OCI-LY1 (cell line): ENCODE results near the gene COX6A1.

ENCODE experiments used
- EZH2 ChIP-seq: fragments of 200-600 bp; sonication (generic), shearing (Covaris generic); IDR thresholded peaks from 2 replicates; pipeline ENCODE4 v1.8.0; 2017; ENCODE audit warnings: borderline replicate concordance, mixed run types, mild to moderate bottlenecking, antibody characterized with exemption, low read length, moderate library complexity, mixed read lengths
- TF ChIP-seq, protein P1 (sequence below): fragments of 200-600 bp; sonication (generic), shearing (Covaris generic); IDR thresholded peaks from 2 replicates; pipeline ENCODE4 v1.5.1; 2017; ENCODE audit warnings: mild to moderate bottlenecking, antibody characterized with exemption, low read length, moderate library complexity, mixed read lengths

DNA sequence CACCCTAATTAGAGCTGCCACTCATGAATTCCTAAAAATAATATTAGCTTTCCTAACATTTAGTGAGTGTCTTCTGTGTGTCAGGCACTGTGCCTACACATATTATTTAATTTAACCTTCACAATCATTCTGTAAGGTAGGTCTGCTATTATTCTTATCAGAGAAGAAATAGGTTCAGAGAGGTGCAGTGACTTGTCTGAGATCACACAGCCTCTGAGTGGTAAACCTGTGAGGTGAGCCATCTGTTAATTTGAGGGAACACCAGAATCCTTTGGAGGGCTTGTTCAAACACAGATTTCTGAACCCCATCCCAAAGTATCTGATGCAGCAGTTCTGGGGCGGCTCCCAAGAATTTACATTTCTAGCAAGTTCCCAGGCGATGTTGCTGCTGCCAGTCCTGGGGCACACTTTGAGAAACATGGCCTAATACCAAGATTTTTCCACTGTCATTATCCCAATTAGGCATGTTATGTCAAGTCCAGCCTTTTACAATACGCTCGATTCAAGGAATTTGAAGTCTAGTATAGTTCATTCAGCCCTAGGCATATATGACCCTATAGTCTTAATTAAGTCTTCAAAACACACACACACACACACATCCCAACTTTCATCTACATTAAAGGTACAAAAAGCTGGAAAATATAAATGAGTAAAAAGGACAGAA, 19.9 kb upstream of the COX6A1 start:
- TF ChIP-seq, protein P1, sequence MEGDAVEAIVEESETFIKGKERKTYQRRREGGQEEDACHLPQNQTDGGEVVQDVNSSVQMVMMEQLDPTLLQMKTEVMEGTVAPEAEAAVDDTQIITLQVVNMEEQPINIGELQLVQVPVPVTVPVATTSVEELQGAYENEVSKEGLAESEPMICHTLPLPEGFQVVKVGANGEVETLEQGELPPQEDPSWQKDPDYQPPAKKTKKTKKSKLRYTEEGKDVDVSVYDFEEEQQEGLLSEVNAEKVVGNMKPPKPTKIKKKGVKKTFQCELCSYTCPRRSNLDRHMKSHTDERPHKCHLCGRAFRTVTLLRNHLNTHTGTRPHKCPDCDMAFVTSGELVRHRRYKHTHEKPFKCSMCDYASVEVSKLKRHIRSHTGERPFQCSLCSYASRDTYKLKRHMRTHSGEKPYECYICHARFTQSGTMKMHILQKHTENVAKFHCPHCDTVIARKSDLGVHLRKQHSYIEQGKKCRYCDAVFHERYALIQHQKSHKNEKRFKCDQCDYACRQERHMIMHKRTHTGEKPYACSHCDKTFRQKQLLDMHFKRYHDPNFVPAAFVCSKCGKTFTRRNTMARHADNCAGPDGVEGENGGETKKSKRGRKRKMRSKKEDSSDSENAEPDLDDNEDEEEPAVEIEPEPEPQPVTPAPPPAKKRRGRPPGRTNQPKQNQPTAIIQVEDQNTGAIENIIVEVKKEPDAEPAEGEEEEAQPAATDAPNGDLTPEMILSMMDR: no peak
- no peak for TF ChIP-seq EZH2
